PC-3 (cell line): ENCODE measurements around the gene TIMP3. TPM values are rescaled to one million over a fixed set of nuclear protein-coding genes. Genes with fewer than 3 reads are reported as not detected.
A peak's percentile ranks its signal among the peaks of the same experiment; 100 is the strongest.

Experiments
- ATAC-seq: fragments of 200-7000 bp; cut with Tn5 transposase; 2 replicates; pipeline ENCODE4 v1.9.1; 2020; ENCODE audit warnings: mild to moderate bottlenecking, moderate library complexity
- BruUV-seq: library from RNA; stranded (reverse); fragments of 400-500 nt; replicated peaks from 2 replicates; lab custom pipeline; 2021; lab: Mats Ljungman, UMichigan
- CTCF ChIA-PET: fragments of 300-600 bp; sonication (Branson Sonifier 250); formaldehyde crosslinking; loops from one replicate; lab custom pipeline; 2022; ENCODE audit warnings: antibody characterized with exemption; lab: Charles Lee
- POLR2A ChIA-PET: fragments of 300-600 bp; sonication (Branson Sonifier 250); formaldehyde crosslinking; loops from one replicate; lab custom pipeline; 2022; ENCODE audit warnings: antibody characterized with exemption; ENCODE audit not compliant: unreplicated experiment; lab: Charles Lee
- DNase-seq: peaks from one replicate; pipeline ENCODE4 v3.0.0-alpha.2; 2015
- H2AFZ ChIP-seq: fragments of 300-600 bp; sonication (generic); 2 replicates; pipeline ENCODE4 v1.6.0; 2016; ENCODE audit warnings: antibody characterized with exemption, low read length
- H3F3A ChIP-seq: fragments of 300-600 bp; sonication (generic); one replicate; pipeline ENCODE4 v1.6.0; 2017; ENCODE audit warnings: antibody characterized with exemption, low read length, control low read depth, mild to moderate bottlenecking; ENCODE audit not compliant: unreplicated experiment
- H3K27ac ChIP-seq: fragments of 300-600 bp; sonication (generic); 2 replicates; pipeline ENCODE4 v1.5.1; 2016; ENCODE audit warnings: mild to moderate bottlenecking, low read length
- H3K27me3 ChIP-seq: fragments of 300-600 bp; sonication (generic); 2 replicates; pipeline ENCODE4 v1.6.1; 2016; ENCODE audit warnings: low read length, mixed read lengths
- H3K36me3 ChIP-seq: fragments of 300-600 bp; sonication (generic); 2 replicates; pipeline ENCODE4 v1.6.1; 2016; ENCODE audit warnings: low read depth, mixed run types, low read length, mixed read lengths
- H3K4me1 ChIP-seq: fragments of 300-600 bp; sonication (generic); 2 replicates; pipeline ENCODE4 v1.5.1; 2016; ENCODE audit warnings: low read length; ENCODE audit not compliant: insufficient read depth
- H3K4me2 ChIP-seq: fragments of 300-600 bp; sonication (generic); 2 replicates; pipeline ENCODE4 v1.6.0; 2016; ENCODE audit warnings: low read length
- H3K4me3 ChIP-seq: fragments of 300-600 bp; sonication (generic); 2 replicates; pipeline ENCODE4 v1.5.1; 2016; ENCODE audit warnings: mild to moderate bottlenecking, low read length, mixed read lengths
- H3K79me2 ChIP-seq: fragments of 300-600 bp; sonication (generic); 2 replicates; pipeline ENCODE4 v1.6.1; 2017; ENCODE audit warnings: low read length, mixed read lengths
- H3K9ac ChIP-seq: fragments of 300-600 bp; sonication (generic); 2 replicates; pipeline ENCODE4 v1.6.0; 2016; ENCODE audit warnings: mild to moderate bottlenecking, low read length
- H3K9me2 ChIP-seq: fragments of 300-600 bp; sonication (generic); replicated peaks from 2 replicates; pipeline ENCODE4 v1.6.1; 2016; ENCODE audit warnings: mixed run types, low read length, mixed read lengths
- H3K9me3 ChIP-seq: fragments of 300-600 bp; sonication (generic); 2 replicates; pipeline ENCODE4 v1.6.1; 2016; ENCODE audit warnings: low read length, mixed read lengths
- H4K20me1 ChIP-seq: fragments of 300-600 bp; sonication (generic); 2 replicates; pipeline ENCODE4 v1.6.1; 2016; ENCODE audit warnings: low read length, mixed read lengths
- CTCF ChIP-seq: fragments of 300-600 bp; sonication (generic); conservative IDR thresholded peaks from 2 replicates; pipeline ENCODE4 v1.5.1; 2017; ENCODE audit warnings: antibody characterized with exemption, low read depth, mild to moderate bottlenecking, low read length
- EZH2 ChIP-seq: fragments of 300-600 bp; sonication (generic); IDR thresholded peaks from one replicate; pipeline ENCODE4 v1.6.1; 2017; ENCODE audit warnings: antibody characterized with exemption, mild to moderate bottlenecking, low read length; ENCODE audit not compliant: unreplicated experiment
- EZH2phosphoT487 ChIP-seq: fragments of 300-600 bp; sonication (generic); IDR thresholded peaks from 2 replicates; pipeline ENCODE4 v1.6.1; 2018; ENCODE audit warnings: mild to moderate bottlenecking, antibody characterized with exemption, low read length, borderline replicate concordance
- intact Hi-C: fragments of 100-400 bp; cut with micrococcal nuclease; formaldehyde crosslinking; loops from 2 replicates; pipeline ENCODE4 v1.9.0; 2023
- total RNA-seq: library from RNA; depleted of rRNA; stranded (reverse); fragments of >200 nt; gene quantifications from 2 replicates; pipeline ENCODE4 v1.2.3, GENCODE V29; 2014

TIMP3 gene
- total RNA-seq, 1 experiment from 2014 or later: not detected

- CTCF ChIA-PET: no interaction called here
- Histone ChIP-seq H3K36me3 (no peaks in the 10 kb centered on the region), H2AFZ (no peak overlapping the region), H3F3A (no peaks in the 10 kb centered on the region), H3K9me2 (no peaks in the 10 kb centered on the region), H3K9ac (no peak overlapping the region), H3K27me3 (no peaks in the 10 kb centered on the region), H3K27ac (no peak overlapping the region), H3K9me3 (no peaks in the 10 kb centered on the region), H3K4me2 (no peak overlapping the region), H4K20me1 (no peaks in the 10 kb centered on the region), H3K4me3 (no peak overlapping the region), H3K79me2 (no peaks in the 10 kb centered on the region), H3K4me1 (no peaks in the 10 kb centered on the region)
- TF ChIP-seq CTCF: 0 out of 2 replicates have a peak, but pooled peaks have one; percentile 21
- TF ChIP-seq EZH2: no peak
- TF ChIP-seq EZH2phosphoT487: no peak
- intact Hi-C loops: loop anchor here (10.0 kb wide), 1 partner anchor 303 kb away; no protein-coding TSS in a partner anchor
- DNase-seq (no peak), ATAC-seq (no peak)
- no TSS peak for BruUV-seq
- POLR2A ChIA-PET: no interaction called here
Observed at GRCh38 chr22:32828150-32828549, 26.6 kb downstream of the TIMP3 start.

- Histone ChIP-seq H3F3A (no peaks in the 10 kb centered on the region), H2AFZ (no peak overlapping the region), H3K36me3 (no peaks in the 10 kb centered on the region), H3K27ac (no peak overlapping the region), H3K4me1 (no peaks in the 10 kb centered on the region), H3K4me2 (no peak overlapping the region), H3K27me3 (no peaks in the 10 kb centered on the region), H3K9me3 (no peaks in the 10 kb centered on the region), H3K9me2 (no peaks in the 10 kb centered on the region), H3K4me3 (no peak overlapping the region), H3K79me2 (no peaks in the 10 kb centered on the region), H4K20me1 (no peaks in the 10 kb centered on the region), H3K9ac (no peak overlapping the region)
- intact Hi-C loops: loop anchor here (10.0 kb wide), 1 partner anchor 304 kb away; no protein-coding TSS in a partner anchor
- no peak for DNase-seq
- ChIA-PET CTCF (no interaction called here), POLR2A (no interaction called here)
- no peak for ATAC-seq
- no TSS peak for BruUV-seq
- no peak for TF ChIP-seq EZH2
- TF ChIP-seq EZH2phosphoT487: no peak
- TF ChIP-seq CTCF: no peak
Observed at GRCh38 chr22:32828561-32828960, 27.1 kb downstream of the TIMP3 start.

- ATAC-seq (no peak), DNase-seq (no peak)
- no peaks in the 10 kb centered on the region for H3K27me3 ChIP-seq
- ChIA-PET POLR2A (no interaction called here), CTCF (no interaction called here)
- TF ChIP-seq CTCF (no peak), EZH2 (no peak), EZH2phosphoT487 (no peak)
- BruUV-seq: no TSS peak
- intact Hi-C loops: loop anchor here (10.0 kb wide), 1 partner anchor 305 kb away; no protein-coding TSS in a partner anchor
- no peaks in the 10 kb centered on the region for H3F3A ChIP-seq
- H4K20me1 ChIP-seq: no peaks in the 10 kb centered on the region
- no peaks in the 10 kb centered on the region for H3K4me1 ChIP-seq
- no peaks in the 10 kb centered on the region for H3K36me3 ChIP-seq
- no peak overlapping the region for H3K27ac ChIP-seq
- H3K9me2 ChIP-seq: no peaks in the 10 kb centered on the region
- H3K4me2 ChIP-seq: no peak overlapping the region
- H3K79me2 ChIP-seq: no peaks in the 10 kb centered on the region
- H3K9me3 ChIP-seq: no peaks in the 10 kb centered on the region
- H2AFZ ChIP-seq: no peak overlapping the region
- no peak overlapping the region for H3K4me3 ChIP-seq
- H3K9ac ChIP-seq: no peak overlapping the region
Observed at GRCh38 chr22:32829451-32829851, 27.9 kb downstream of the TIMP3 start.
